Measurements from ENCODE around the gene SLC39A13.

SLC39A13 gene

GRCh38 chr11:47453365-47453764 is 45.0 kb downstream of the SLC39A13 start:
- DNase-seq (ENCODE audit: low read depth, low spot score): no peak

- DNase-seq (ENCODE audit: low read depth, low spot score): peak; percentile 52
Measured at GRCh38 chr11:47454258-47454671, 45.9 kb downstream of the SLC39A13 start.

- DNase-seq (ENCODE audit: low read depth, low spot score): no peak
Measured at GRCh38 chr11:47460571-47461235, 52.3 kb downstream of the SLC39A13 start.

DNA sequence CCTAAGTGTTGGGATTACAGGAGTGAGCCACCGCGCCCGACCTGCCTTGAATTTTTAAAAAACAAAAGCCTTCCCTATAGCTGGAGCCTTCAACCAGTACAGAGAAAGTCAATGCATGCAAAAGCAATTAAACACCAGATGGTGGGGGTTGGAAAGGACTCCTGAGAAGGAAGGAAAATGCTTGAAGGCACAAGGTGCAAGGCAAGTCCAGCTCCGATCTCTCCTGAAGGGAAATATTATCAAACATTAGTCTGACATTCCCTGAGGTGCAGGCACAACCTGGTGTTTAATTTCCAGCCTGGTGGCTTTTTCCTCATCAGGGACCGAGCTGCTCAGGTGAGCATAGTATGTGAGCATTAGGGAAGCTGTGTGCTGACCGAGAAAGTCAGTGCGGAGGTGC is 53.5 kb downstream of the SLC39A13 start:
- DNase-seq (ENCODE audit: low read depth, low spot score): no peak

DNA sequence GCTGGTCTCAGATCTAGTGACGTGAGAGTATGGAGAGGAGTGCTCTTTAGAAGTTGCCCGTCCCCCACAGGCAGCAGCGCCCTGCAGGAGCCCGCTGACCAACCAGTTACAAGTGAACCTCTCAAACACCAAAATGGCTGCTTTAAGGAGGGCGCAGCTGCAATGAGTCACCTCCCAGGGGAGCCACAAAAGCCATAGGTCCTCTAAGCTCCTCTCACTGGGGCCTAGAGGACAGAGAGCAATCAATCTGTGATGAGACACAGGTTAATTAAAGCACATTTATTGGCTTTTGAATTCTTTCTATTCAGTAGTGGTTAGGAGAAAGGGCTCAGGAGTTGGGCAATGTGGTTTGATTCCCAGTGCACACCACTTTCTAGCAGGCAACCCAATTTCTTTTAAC is 56.1 kb downstream of the SLC39A13 start:
- no peak for DNase-seq (ENCODE audit: low read depth, low spot score)

All from iPS DF 19.7 (cell line).